NB4 (cell line): ENCODE data around the gene LCN15.
"Not testable (repeated sequence)": the region's sequence is repeated elsewhere in the genome, so short reads cannot be mapped to it uniquely, and the experiment has no call there.

Source experiments
- DNase-seq: peaks from one replicate; pipeline ENCODE4 v3.0.0; 2010; ENCODE audit warnings: low read depth
- H3K4me3 ChIP-seq: one replicate; pipeline ENCODE4 v1.5.1; 2011; ENCODE audit warnings: mild to moderate bottlenecking, low read depth, low read length, moderate library complexity
- CTCF ChIP-seq: IDR thresholded peaks from one replicate; pipeline ENCODE4 v1.5.1; 2012; ENCODE audit warnings: low read depth, low read length
- MYC ChIP-seq: IDR thresholded peaks from 2 replicates; pipeline ENCODE4 v1.6.1; 2011; ENCODE audit warnings: low read depth, low read length
- POLR2A ChIP-seq: IDR thresholded peaks from 2 replicates; pipeline ENCODE4 v1.6.1; 2011; ENCODE audit warnings: mild to moderate bottlenecking; ENCODE audit not compliant: insufficient read length; ENCODE audit errors: extremely low read depth
- TF ChIP-seq, protein P1 (sequence below): IDR thresholded peaks from 2 replicates; pipeline ENCODE4 v1.6.1; 2011; ENCODE audit warnings: low read depth, low read length

The LCN15 gene

DNA sequence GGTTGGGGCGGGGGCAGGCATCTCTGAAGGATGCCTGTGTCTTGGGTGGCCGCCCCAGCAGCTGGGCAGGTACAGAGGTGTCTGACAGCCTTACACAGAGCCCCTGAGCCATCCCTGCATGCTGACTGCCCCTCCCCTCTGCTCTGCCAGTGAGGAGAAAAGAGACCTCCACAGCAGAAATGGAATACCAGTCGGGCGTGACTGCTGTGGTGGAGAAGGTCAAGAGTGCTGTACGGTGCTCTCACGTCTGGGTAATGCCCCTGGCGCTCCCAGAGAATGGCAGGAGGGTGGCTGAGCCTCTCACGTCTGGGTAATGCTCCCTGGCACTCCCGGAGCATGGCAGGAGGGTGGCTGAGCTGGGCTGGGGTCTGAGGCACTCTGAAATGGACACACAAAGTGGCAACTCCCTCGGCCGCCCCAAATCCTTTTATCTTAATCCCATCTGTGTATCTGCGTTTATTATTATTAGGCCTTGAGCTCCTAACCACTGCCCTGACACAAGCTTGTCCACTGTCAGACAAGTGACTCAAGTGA is 41.0 kb upstream of the LCN15 start:
- H3K4me3 ChIP-seq, result no peak overlapping the region
- TF ChIP-seq POLR2A (no peak), MYC (no peak)
- DNase-seq, result no peak

DNA sequence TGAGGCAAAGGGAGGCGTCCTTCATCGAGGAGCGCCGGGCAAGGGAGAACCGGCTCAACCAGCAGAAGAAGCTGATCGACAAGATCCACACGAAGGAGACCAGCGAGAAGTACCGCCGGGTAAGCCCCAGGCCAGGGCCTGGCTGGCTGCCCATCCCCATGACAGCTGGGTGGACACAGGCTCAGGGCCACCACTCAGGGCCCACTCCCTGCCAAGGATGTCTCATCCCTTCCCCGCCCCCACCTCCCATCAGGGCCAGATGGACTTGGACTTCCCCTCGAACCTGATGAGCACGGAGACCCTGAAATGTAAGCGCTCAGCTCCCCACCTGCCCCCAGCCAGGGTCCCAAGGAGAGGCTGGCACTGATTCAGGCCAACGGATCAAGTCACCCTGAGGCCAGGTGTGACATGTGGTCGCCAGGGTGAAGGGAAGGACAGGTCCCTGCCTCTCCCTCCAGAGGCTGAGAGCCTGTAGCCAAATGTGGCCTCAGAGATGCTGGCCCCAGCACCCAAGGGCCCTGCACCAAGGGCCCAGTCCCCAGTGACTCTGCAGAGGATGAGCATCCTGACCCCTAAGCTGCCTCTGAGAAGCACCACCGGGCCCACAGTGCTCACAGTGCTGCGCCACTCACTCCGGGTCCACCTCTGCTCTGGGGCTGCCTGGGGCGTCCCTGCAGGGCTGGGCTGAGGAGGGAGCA is 40.3 kb upstream of the LCN15 start:
- no peak for DNase-seq
- TF ChIP-seq MYC (no peak), POLR2A (no peak), CTCF (no peak)
- TF ChIP-seq, protein P1, sequence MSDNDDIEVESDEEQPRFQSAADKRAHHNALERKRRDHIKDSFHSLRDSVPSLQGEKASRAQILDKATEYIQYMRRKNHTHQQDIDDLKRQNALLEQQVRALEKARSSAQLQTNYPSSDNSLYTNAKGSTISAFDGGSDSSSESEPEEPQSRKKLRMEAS, result no peak
- H3K4me3 ChIP-seq, result no peak overlapping the region

GRCh38 chr9:136803551-136804508 is 39.5 kb upstream of the LCN15 start:
- no peak for DNase-seq
- TF ChIP-seq, protein P1, result no peak
- TF ChIP-seq MYC (no peak), CTCF (no peak), POLR2A (no peak)
- no peak overlapping the region for H3K4me3 ChIP-seq

- not testable (repeated sequence) for DNase-seq
Measured at GRCh38 chr9:136803009-136803550, 38.8 kb upstream of the LCN15 start.

GRCh38 chr9:136802321-136802720 is 38.0 kb upstream of the LCN15 start:
- no peak for TF ChIP-seq CTCF
- TF ChIP-seq, protein P1, result no peak
- TF ChIP-seq MYC, result no peak
- no peak for TF ChIP-seq POLR2A

More at GRCh38 chr9:136803009-136803550, 38.8 kb upstream of the LCN15 start:
- H3K4me3 ChIP-seq, result not testable (repeated sequence)

GRCh38 chr9:136799854-136800657 is 35.7 kb upstream of the LCN15 start:
- peak; percentile 83 for DNase-seq
- peak overlapping the region; percentile 42 for H3K4me3 ChIP-seq
- no peak for TF ChIP-seq POLR2A
- no peak for TF ChIP-seq MYC
- no peak for TF ChIP-seq CTCF
- TF ChIP-seq, protein P1, result no peak; the same call in 1 of the 2 replicates

More at GRCh38 chr9:136802321-136802720, 38.0 kb upstream of the LCN15 start:
- no peak overlapping the region for H3K4me3 ChIP-seq
- no peak for DNase-seq
